GM12878 (cell line): Measurements from ENCODE around the gene ACCS. TPM values are rescaled to one million over a fixed set of nuclear protein-coding genes. Genes with fewer than 3 reads are reported as not detected.

Experiments used
- ATAC-seq: fragments of 200-7000 bp; cut with Tn5 transposase; 3 replicates; pipeline ENCODE4 v1.9.1; 2020; ENCODE audit warnings: mild to moderate bottlenecking, moderate library complexity
- BruUV-seq: library from RNA; stranded (reverse); fragments of 400-500 nt; replicated peaks from 2 replicates; lab custom pipeline; 2021; lab: Mats Ljungman, UMichigan
- CTCF ChIA-PET: fragments of 300-600 bp; sonication (Branson Sonifier 250); formaldehyde crosslinking; extraction: SDS; loops from one replicate; lab custom pipeline; 2021; ENCODE audit warnings: inconsistent platforms; lab: Yijun Ruan, JAX
- POLR2A ChIA-PET: fragments of 350-600 bp; formaldehyde crosslinking; extraction: SDS; loops from one replicate; lab custom pipeline; 2021; ENCODE audit warnings: inconsistent platforms; lab: Charles Lee
- RAD21 ChIA-PET: fragments of 300-600 bp; sonication (Branson Sonifier 250); formaldehyde crosslinking; loops from one replicate; lab custom pipeline; 2023; ENCODE audit warnings: antibody characterized with exemption; ENCODE audit not compliant: unreplicated experiment; lab: Charles Lee
- SMC1A ChIA-PET: fragments of 300-600 bp; sonication (Branson Sonifier 250); formaldehyde crosslinking; loops from one replicate; lab custom pipeline; 2023; ENCODE audit not compliant: unreplicated experiment, uncharacterized antibody; lab: Charles Lee
- DNase-seq: peaks from one replicate; pipeline ENCODE4 v3.0.0-alpha.2; 2011; ENCODE audit warnings: low read depth, low spot score
- FAIRE-seq: peaks from 3 replicates; lab custom pipeline; 2011; peaks lifted over from hg19 to GRCh38; lab: Jason Lieb, UNC
- H2AFZ ChIP-seq: 2 replicates; pipeline ENCODE4 v1.6.0; 2011; ENCODE audit warnings: low read depth, low read length, control low read depth; ENCODE audit not compliant: control insufficient read depth
- H3K27ac ChIP-seq: 2 replicates; pipeline ENCODE4 v1.5.1; 2011; ENCODE audit warnings: control low read depth; ENCODE audit not compliant: control insufficient read depth, insufficient read depth
- H3K27me3 ChIP-seq, 2 experiments: replicated peaks in 1 of 2; 2 replicates each; pipeline versions ENCODE4 v1.6.0 to v1.6.1; 2011; ENCODE audit warnings: low read length in 1 of 2; ENCODE audit not compliant: control insufficient read depth in 2 of 2, insufficient read depth in 2 of 2
- H3K36me3 ChIP-seq, 2 experiments: 2 replicates each; pipeline ENCODE4 v1.5.1; 2011; ENCODE audit warnings: low read length in 1 of 2; ENCODE audit not compliant: control insufficient read depth in 2 of 2, insufficient read depth in 2 of 2
- H3K4me1 ChIP-seq: 2 replicates; pipeline ENCODE4 v1.6.1; 2011; ENCODE audit warnings: mild to moderate bottlenecking, low read length, moderate library complexity, mixed read lengths; ENCODE audit not compliant: control insufficient read depth, insufficient read depth
- H3K4me2 ChIP-seq: 2 replicates; pipeline ENCODE4 v1.6.0; 2011; ENCODE audit warnings: control low read depth; ENCODE audit not compliant: control insufficient read depth, insufficient read depth
- H3K4me3 ChIP-seq: fragments of 200-600 bp; sonication (generic); 2 replicates; pipeline ENCODE4 v1.5.1; 2016
- H3K79me2 ChIP-seq: 2 replicates; pipeline ENCODE4 v1.6.0; 2011; ENCODE audit warnings: low read length; ENCODE audit not compliant: control insufficient read depth, insufficient read depth
- H3K9ac ChIP-seq: 2 replicates; pipeline ENCODE4 v1.8.0; 2011; ENCODE audit warnings: low read length, control low read depth, mixed read lengths; ENCODE audit not compliant: control insufficient read depth, insufficient read depth
- H3K9me3 ChIP-seq: replicated peaks from 3 replicates; pipeline ENCODE4 v1.5.1; 2011; ENCODE audit warnings: mild to moderate bottlenecking, low read length; ENCODE audit not compliant: control insufficient read depth, insufficient read depth
- H4K20me1 ChIP-seq: 2 replicates; pipeline ENCODE4 v1.6.0; 2011; ENCODE audit not compliant: control insufficient read depth, insufficient read depth
- ASH2L ChIP-seq: fragments of 300-600, 200-600 bp; sonication (generic); IDR thresholded peaks from 2 replicates; pipeline ENCODE4 v1.6.1; 2017; ENCODE audit warnings: low read depth, mild to moderate bottlenecking, borderline replicate concordance
- BMI1 ChIP-seq: fragments of 450-650 bp; IDR thresholded peaks from 2 replicates; pipeline ENCODE4 v1.6.1; 2016; ENCODE audit warnings: mild to moderate bottlenecking, moderate library complexity, borderline replicate concordance
- CEBPB ChIP-seq, 2 experiments: fragments of 150-350 bp in 1 of 2; IDR thresholded peaks; 2 replicates each; pipeline ENCODE4 v1.6.1; 2012 to 2014; ENCODE audit warnings: low read depth in 2 of 2, low read length in 2 of 2, borderline replicate concordance in 1 of 2, inconsistent platforms in 1 of 2
- EED ChIP-seq: sonication (generic); IDR thresholded peaks from 2 replicates; pipeline ENCODE4 v1.6.1; 2016; ENCODE audit warnings: antibody characterized with exemption, low read depth
- HDGF ChIP-seq: fragments of 450-650 bp; IDR thresholded peaks from 2 replicates; pipeline ENCODE4 v1.6.1; 2016; ENCODE audit warnings: antibody characterized with exemption
- JUNB ChIP-seq: IDR thresholded peaks from 2 replicates; pipeline ENCODE4 v1.6.1; 2016; ENCODE audit warnings: antibody characterized with exemption, mild to moderate bottlenecking
- KAT2A ChIP-seq: conservative IDR thresholded peaks from 2 replicates; pipeline ENCODE4 v1.6.1; 2011; ENCODE audit warnings: low read depth, low read length; ENCODE audit not compliant: control insufficient read depth
- MTA2 ChIP-seq: fragments of 450-650 bp; IDR thresholded peaks from 2 replicates; pipeline ENCODE4 v1.6.1; 2016; ENCODE audit warnings: low read depth, mild to moderate bottlenecking, moderate library complexity
- PML ChIP-seq: IDR thresholded peaks from 2 replicates; pipeline ENCODE4 v1.6.1; 2012; ENCODE audit warnings: low read length, inconsistent platforms
- TAF1 ChIP-seq: IDR thresholded peaks from 2 replicates; pipeline ENCODE4 v1.6.1; 2011; ENCODE audit warnings: mild to moderate bottlenecking, low read depth, low read length, borderline replicate concordance
- TARDBP ChIP-seq: IDR thresholded peaks from 2 replicates; pipeline ENCODE4 v1.6.1; 2016; ENCODE audit warnings: borderline replicate concordance
- ZBTB33 ChIP-seq: fragments of 450-650 bp; IDR thresholded peaks from 2 replicates; pipeline ENCODE4 v1.6.1; 2017; ENCODE audit warnings: mild to moderate bottlenecking
- WGBS: methylation state at CpG from one replicate; pipeline ENCODE4 v1.1.6; 2016; ENCODE audit warnings: low lambda C conversion rate; ENCODE audit not compliant: insufficient replicate concordance, insufficient coverage; ENCODE audit errors: missing lambda C conversion rate; 5-methylcytosine and 5-hydroxymethylcytosine counted together
- in situ Hi-C: fragments of 300-500 bp; cut with MboI; formaldehyde crosslinking; loops from 9 replicates; pipeline ENCODE4 v1.14.3; 2018; ENCODE audit warnings: mixed read lengths
- intact Hi-C: fragments of 100-400 bp; cut with micrococcal nuclease; formaldehyde crosslinking; loops from one replicate; pipeline ENCODE4 v1.14.2; 2022; ENCODE audit not compliant: unreplicated experiment
- polyA plus RNA-seq, 11 experiments: library from polyadenylated mRNA; depleted of rRNA in 4 of 11; unstranded in 6 of 11; stranded (reverse) in 5 of 11; fragments of >200 nt; fragmentation: Nextera tagmentation in 4 of 11; fragmentation: Illumina TruSeq in 1 of 11; extraction: Ambion mirVana in 4 of 11; extraction: Trizol in 1 of 11; gene quantifications; 1 replicate in 1 of 11; 2 replicates in 10 of 11; pipeline versions ENCODE4 v1.2.1 to v1.2.3, GENCODE V29; 2011 to 2016; ENCODE audit warnings: inconsistent platforms in 2 of 11, missing spikeins in 2 of 11, low read depth in 1 of 11
- total RNA-seq, 4 experiments: library from RNA; depleted of rRNA in 3 of 4; stranded (reverse); fragments of >200 nt in 3 of 4; fragmentation: Illumina TruSeq in 1 of 4; extraction: Trizol in 1 of 4; gene quantifications; 2 replicates each; pipeline versions ENCODE4 v1.2.1 to v1.2.3, GENCODE V29; 2013 to 2021
- TF ChIP-seq, protein P1 (sequence below): IDR thresholded peaks from 2 replicates; pipeline ENCODE4 v1.6.1; 2012; ENCODE audit warnings: low read depth, low read length, improper control_type of control experiment

The ACCS gene
- total and polyA plus RNA-seq, 10 of the 15 experiments (the other 5 are each of a cell fraction or from before 2014, with no cell fraction given) = 4.8 to 35.9 (median 17.0) TPM

DNA sequence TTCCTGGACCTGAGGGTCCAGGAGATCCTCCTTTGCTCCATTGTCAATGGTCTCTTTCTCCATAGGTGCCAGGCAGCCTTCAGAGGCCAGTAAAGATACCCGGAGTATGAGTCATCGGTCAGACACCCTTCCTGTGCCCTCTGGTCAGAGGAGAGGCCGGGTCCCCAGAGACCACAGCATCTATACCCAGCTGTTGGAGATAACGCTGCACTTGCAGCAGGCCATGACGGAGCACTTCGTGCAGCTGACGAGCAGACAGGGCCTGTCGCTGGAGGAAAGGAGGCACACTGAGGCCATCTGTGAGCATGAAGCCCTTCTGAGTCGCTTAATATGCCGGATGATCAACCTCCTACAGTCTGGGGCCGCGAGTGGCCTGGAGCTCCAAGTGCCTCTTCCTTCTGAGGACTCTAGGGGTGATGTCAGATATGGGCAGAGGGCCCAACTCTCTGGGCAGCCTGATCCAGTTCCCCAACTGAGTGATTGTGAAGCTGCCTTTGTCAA, 18.1 kb upstream of the ACCS start, which contains the start of gene ACCSL (continued):
- TF ChIP-seq KAT2A (no peak), MTA2 (no peak), CEBPB (IDR thresholded peaks at IDR 0.05; ENCODE audit: borderline replicate concordance in 1 of 2, low read depth in 2 of 2, low read length in 2 of 2) (no peak), PML (no peak), HDGF (no peak), JUNB (no peak), BMI1 (no peak), TARDBP (no peak), ASH2L (no peak), TAF1 (no peak), ZBTB33 (no peak)
- TF ChIP-seq, protein P1, sequence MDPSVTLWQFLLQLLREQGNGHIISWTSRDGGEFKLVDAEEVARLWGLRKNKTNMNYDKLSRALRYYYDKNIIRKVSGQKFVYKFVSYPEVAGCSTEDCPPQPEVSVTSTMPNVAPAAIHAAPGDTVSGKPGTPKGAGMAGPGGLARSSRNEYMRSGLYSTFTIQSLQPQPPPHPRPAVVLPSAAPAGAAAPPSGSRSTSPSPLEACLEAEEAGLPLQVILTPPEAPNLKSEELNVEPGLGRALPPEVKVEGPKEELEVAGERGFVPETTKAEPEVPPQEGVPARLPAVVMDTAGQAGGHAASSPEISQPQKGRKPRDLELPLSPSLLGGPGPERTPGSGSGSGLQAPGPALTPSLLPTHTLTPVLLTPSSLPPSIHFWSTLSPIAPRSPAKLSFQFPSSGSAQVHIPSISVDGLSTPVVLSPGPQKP = no peak

DNA sequence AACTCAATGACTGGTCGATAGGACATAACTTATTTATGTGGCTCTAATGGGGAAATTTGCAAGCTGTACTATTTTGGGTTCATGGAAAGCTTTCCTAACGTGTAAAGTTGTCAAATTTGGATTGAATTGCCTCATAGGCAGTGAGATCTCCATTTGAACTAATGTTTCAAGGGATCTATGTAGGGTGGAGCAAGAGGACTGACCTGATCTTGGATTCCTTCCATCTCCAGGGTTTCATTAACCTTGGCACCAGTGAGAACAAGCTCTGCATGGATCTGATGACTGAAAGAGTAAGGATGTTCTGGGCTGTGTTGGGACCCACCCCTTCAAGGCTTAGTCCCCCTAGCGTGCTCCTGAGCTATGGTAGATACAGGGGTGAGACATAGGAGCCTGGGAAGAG, 16.2 kb upstream of the ACCS start:
- ATAC-seq = no peak
- no peaks in the 10 kb centered on the region for H4K20me1 ChIP-seq
- H3K4me1 ChIP-seq = no peaks in the 10 kb centered on the region
- DNase-seq = no peak
- H3K4me2 ChIP-seq = no peak overlapping the region
- TF ChIP-seq EED = no peak
- H3K9me3 ChIP-seq = no peaks in the 10 kb centered on the region
- no peaks in the 10 kb centered on the region for H3K36me3 ChIP-seq
- SMC1A ChIA-PET = no interaction called here
- POLR2A ChIA-PET = no interaction called here
- 10% methylated on average over 3 of the region's 3 CpGs for WGBS
- intact Hi-C loops = loop anchor here (10.0 kb wide), 2 partner anchors 55 to 65 kb away; no protein-coding TSS in a partner anchor
- H3K27ac ChIP-seq = no peak overlapping the region
- no peaks in the 10 kb centered on the region; a peak in 1 of 4 replicates for H3K27me3 ChIP-seq
- CTCF ChIA-PET = no interaction called here
- H3K4me3 ChIP-seq = no peak overlapping the region
- RAD21 ChIA-PET = no interaction called here
- H2AFZ ChIP-seq = no peak overlapping the region
- FAIRE-seq = no peak
- no peak overlapping the region for H3K9ac ChIP-seq
- H3K79me2 ChIP-seq = no peaks in the 10 kb centered on the region
- in situ Hi-C loops = no loop called here
- no TSS peak for BruUV-seq
